HepG2 (cell line): ENCODE results near the gene NPDC1. TPM values are rescaled to one million over a fixed set of nuclear protein-coding genes. Genes with fewer than 3 reads are reported as not detected.

Experiments
- CBX1 ChIP-seq: IDR thresholded peaks from one replicate; pipeline ENCODE4 v1.6.1; 2016; ENCODE audit warnings: antibody characterized with exemption, low read depth
- CENPX ChIP-seq: sonication (generic); formaldehyde crosslinking; IDR thresholded peaks from 2 replicates; pipeline ENCODE4 v1.9.0; 2021; ENCODE audit warnings: mild to moderate bottlenecking, missing genetic modification reagents, moderate library complexity
- EHMT2 ChIP-seq: fragments of 200-600 bp; sonication (generic); IDR thresholded peaks from 2 replicates; pipeline ENCODE4 v1.7.0; 2017; ENCODE audit warnings: antibody characterized with exemption, low read depth, low read length, borderline replicate concordance
- ELF3 ChIP-seq: IDR thresholded peaks from 2 replicates; pipeline ENCODE4 v1.6.1; 2016; ENCODE audit warnings: missing genetic modification reagents, missing compliant biosample characterization
- ELF4 ChIP-seq: sonication (generic); formaldehyde crosslinking; IDR thresholded peaks from 2 replicates; pipeline ENCODE4 v1.5.0; 2020; ENCODE audit warnings: missing genetic modification reagents, mild to moderate bottlenecking, moderate library complexity, borderline replicate concordance
- FOXC1 ChIP-seq: sonication (generic); formaldehyde crosslinking; IDR thresholded peaks from 2 replicates; pipeline ENCODE4 v1.8.0; 2022; ENCODE audit warnings: mild to moderate bottlenecking, missing genetic modification reagents, borderline replicate concordance
- MTA1 ChIP-seq: sonication (generic); formaldehyde crosslinking; IDR thresholded peaks from 2 replicates; pipeline ENCODE4 v1.4.0; 2020; ENCODE audit warnings: missing genetic modification reagents, mild to moderate bottlenecking, borderline replicate concordance
- MYPOP ChIP-seq: sonication (generic); formaldehyde crosslinking; IDR thresholded peaks from 2 replicates; pipeline ENCODE4 v1.8.1; 2023; ENCODE audit warnings: mild to moderate bottlenecking, moderate library complexity, missing genetic modification reagents
- NFE2 ChIP-seq: sonication (generic); formaldehyde crosslinking; IDR thresholded peaks from 2 replicates; pipeline ENCODE4 v1.4.0; 2020; ENCODE audit warnings: missing genetic modification reagents
- PAF1 ChIP-seq: IDR thresholded peaks from 2 replicates; pipeline ENCODE4 v1.6.1; 2016; ENCODE audit warnings: missing genetic modification reagents, missing compliant biosample characterization
- SMAD3 ChIP-seq: sonication (generic); formaldehyde crosslinking; IDR thresholded peaks from 2 replicates; pipeline ENCODE4 v1.4.0; 2020; ENCODE audit warnings: missing genetic modification reagents
- SMYD3 ChIP-seq: sonication (generic); formaldehyde crosslinking; IDR thresholded peaks from 2 replicates; pipeline ENCODE4 v1.8.1; 2023; ENCODE audit warnings: mild to moderate bottlenecking, missing genetic modification reagents
- STAG1 ChIP-seq: sonication (generic); formaldehyde crosslinking; IDR thresholded peaks from 2 replicates; pipeline ENCODE4 v1.4.0; 2020; ENCODE audit warnings: missing genetic modification reagents
- XRCC5 ChIP-seq: fragments of 200-400 bp; formaldehyde crosslinking; optimal IDR thresholded peaks from 2 replicates; pipeline ENCODE3; 2017; ENCODE audit warnings: mild to moderate bottlenecking, low read length
- ZMAT5 ChIP-seq: sonication (generic); formaldehyde crosslinking; IDR thresholded peaks from 2 replicates; pipeline ENCODE4 v1.5.0; 2020; ENCODE audit warnings: mild to moderate bottlenecking, low read depth, missing genetic modification reagents, borderline replicate concordance
- ZNF10 ChIP-seq: sonication (generic); formaldehyde crosslinking; IDR thresholded peaks from 2 replicates; pipeline ENCODE4 v1.4.0; 2020; ENCODE audit warnings: mild to moderate bottlenecking, low read depth, missing genetic modification reagents, borderline replicate concordance
- ZNF232 ChIP-seq: sonication (generic); formaldehyde crosslinking; IDR thresholded peaks from 2 replicates; pipeline ENCODE4 v1.4.0; 2020; ENCODE audit warnings: missing genetic modification reagents, borderline replicate concordance
- ZNF33B ChIP-seq: sonication (generic); formaldehyde crosslinking; IDR thresholded peaks from 2 replicates; pipeline ENCODE4 v1.5.1; 2020; ENCODE audit warnings: mild to moderate bottlenecking, missing genetic modification reagents
- ZNF431 ChIP-seq: sonication (generic); formaldehyde crosslinking; IDR thresholded peaks from 2 replicates; pipeline ENCODE4 v1.9.0; 2022; ENCODE audit warnings: missing genetic modification reagents, low read depth, mild to moderate bottlenecking, borderline replicate concordance
- ZNF451 ChIP-seq: sonication (generic); formaldehyde crosslinking; IDR thresholded peaks from 2 replicates; pipeline ENCODE4 v1.5.0; 2020; ENCODE audit warnings: mild to moderate bottlenecking, missing genetic modification reagents
- ZNF484 ChIP-seq: sonication (generic); formaldehyde crosslinking; IDR thresholded peaks from 2 replicates; pipeline ENCODE4 v1.5.1; 2020; ENCODE audit warnings: mild to moderate bottlenecking, low read depth, missing genetic modification reagents, borderline replicate concordance
- ZNF512B ChIP-seq: sonication (generic); formaldehyde crosslinking; IDR thresholded peaks from 2 replicates; pipeline ENCODE4 v1.5.1; 2020; ENCODE audit warnings: missing genetic modification reagents, mild to moderate bottlenecking, borderline replicate concordance
- ZNF562 ChIP-seq: sonication (generic); formaldehyde crosslinking; IDR thresholded peaks from 2 replicates; pipeline ENCODE4 v1.8.0; 2022; ENCODE audit warnings: missing genetic modification reagents, borderline replicate concordance
- ZNF746 ChIP-seq: sonication (generic); formaldehyde crosslinking; IDR thresholded peaks from 2 replicates; pipeline ENCODE4 v1.8.0; 2022; ENCODE audit warnings: mild to moderate bottlenecking, missing genetic modification reagents
- ZZZ3 ChIP-seq: sonication (generic); formaldehyde crosslinking; IDR thresholded peaks from 2 replicates; pipeline ENCODE4 v1.4.0; 2020; ENCODE audit warnings: missing genetic modification reagents, mild to moderate bottlenecking, borderline replicate concordance
- polyA plus RNA-seq, 8 experiments: library from polyadenylated mRNA; depleted of rRNA in 3 of 8; stranded (reverse) in 7 of 8; unstranded in 1 of 8; fragments of >200 nt; fragmentation: Illumina TruSeq in 4 of 8; extraction: Trizol in 4 of 8; gene quantifications; 2 replicates each; pipeline versions ENCODE4 v1.2.1 to v1.2.3, GENCODE V29; 2011 to 2016; ENCODE audit warnings: low read depth in 4 of 8, missing spikeins in 1 of 8, mixed read lengths in 1 of 8; ENCODE audit not compliant: insufficient read depth in 1 of 8
- total RNA-seq, 5 experiments: library from RNA; depleted of rRNA; stranded (reverse); fragments of >200 nt; fragmentation: Illumina TruSeq; extraction: Trizol; gene quantifications; 2 replicates each; pipeline ENCODE4 v1.2.3, GENCODE V29; 2016; ENCODE audit warnings: low read depth in 1 of 5
- TF ChIP-seq, protein P1 (sequence below): sonication (generic); formaldehyde crosslinking; IDR thresholded peaks from 2 replicates; pipeline ENCODE4 v1.4.0; 2020; ENCODE audit warnings: mild to moderate bottlenecking, missing genetic modification reagents
- TF ChIP-seq, protein P2 (sequence below): sonication (generic); formaldehyde crosslinking; IDR thresholded peaks from 2 replicates; pipeline ENCODE4 v1.9.0; 2021; ENCODE audit warnings: missing genetic modification reagents, borderline replicate concordance

The NPDC1 gene
- total and polyA plus RNA-seq, 2 of the 13 experiments (the other 11 are each of a cell fraction or from before 2014, with no cell fraction given), result 0.84 to 5.4 TPM

GRCh38 chr9:137054932-137055384 lies 9.0 kb upstream of the NPDC1 start (continued):
- TF ChIP-seq ZNF512B (CRISPR knock-in tag) (no peak), ZZZ3 (no peak), PAF1 (CRISPR knock-in tag) (no peak), SMAD3 (CRISPR knock-in tag) (no peak), MTA1 (no peak), ZMAT5 (CRISPR knock-in tag) (no peak), ELF3 (CRISPR knock-in tag) (peak; percentile 12; the same call in 1 of the 2 replicates), ZNF33B (CRISPR knock-in tag) (no peak; the same call in 1 of the 2 replicates), STAG1 (CRISPR knock-in tag) (no peak), EHMT2 (no peak), ZNF10 (no peak), ZNF562 (CRISPR knock-in tag) (no peak), FOXC1 (no peak), ZNF746 (no peak; the same call in 1 of the 2 replicates), ZNF484 (no peak), ZNF431 (CRISPR knock-in tag) (no peak), XRCC5 (no peak), SMYD3 (no peak), CBX1 (no peak), ELF4 (no peak), CENPX (no peak), NFE2 (no peak), MYPOP (CRISPR knock-in tag) (no peak), ZNF232 (CRISPR knock-in tag) (0 out of 2 replicates have a peak, but pooled peaks have one; percentile 55), ZNF451 (CRISPR knock-in tag) (peak; percentile 8; the same call in 1 of the 2 replicates)
- TF ChIP-seq, protein P1, sequence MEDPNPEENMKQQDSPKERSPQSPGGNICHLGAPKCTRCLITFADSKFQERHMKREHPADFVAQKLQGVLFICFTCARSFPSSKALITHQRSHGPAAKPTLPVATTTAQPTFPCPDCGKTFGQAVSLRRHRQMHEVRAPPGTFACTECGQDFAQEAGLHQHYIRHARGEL (CRISPR knock-in tag), result no peak
- TF ChIP-seq, protein P2, sequence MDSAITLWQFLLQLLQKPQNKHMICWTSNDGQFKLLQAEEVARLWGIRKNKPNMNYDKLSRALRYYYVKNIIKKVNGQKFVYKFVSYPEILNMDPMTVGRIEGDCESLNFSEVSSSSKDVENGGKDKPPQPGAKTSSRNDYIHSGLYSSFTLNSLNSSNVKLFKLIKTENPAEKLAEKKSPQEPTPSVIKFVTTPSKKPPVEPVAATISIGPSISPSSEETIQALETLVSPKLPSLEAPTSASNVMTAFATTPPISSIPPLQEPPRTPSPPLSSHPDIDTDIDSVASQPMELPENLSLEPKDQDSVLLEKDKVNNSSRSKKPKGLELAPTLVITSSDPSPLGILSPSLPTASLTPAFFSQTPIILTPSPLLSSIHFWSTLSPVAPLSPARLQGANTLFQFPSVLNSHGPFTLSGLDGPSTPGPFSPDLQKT (CRISPR knock-in tag), result no peak
